Activated gamma-delta T cell treated with anti-CD3 and anti-CD28 coated beads, Interleukin-2, amount 50 U/mL, for 16 hours (primary cell): Measurements from ENCODE around the gene GALNT16.
"Not testable (repeated sequence)": the region's sequence is repeated elsewhere in the genome, so short reads cannot be mapped to it uniquely, and the experiment has no call there.

Experiments
- DNase-seq: peaks from one replicate; pipeline ENCODE4 v3.0.0-alpha.2; 2020; ENCODE audit warnings: low read depth

The GALNT16 gene

DNA sequence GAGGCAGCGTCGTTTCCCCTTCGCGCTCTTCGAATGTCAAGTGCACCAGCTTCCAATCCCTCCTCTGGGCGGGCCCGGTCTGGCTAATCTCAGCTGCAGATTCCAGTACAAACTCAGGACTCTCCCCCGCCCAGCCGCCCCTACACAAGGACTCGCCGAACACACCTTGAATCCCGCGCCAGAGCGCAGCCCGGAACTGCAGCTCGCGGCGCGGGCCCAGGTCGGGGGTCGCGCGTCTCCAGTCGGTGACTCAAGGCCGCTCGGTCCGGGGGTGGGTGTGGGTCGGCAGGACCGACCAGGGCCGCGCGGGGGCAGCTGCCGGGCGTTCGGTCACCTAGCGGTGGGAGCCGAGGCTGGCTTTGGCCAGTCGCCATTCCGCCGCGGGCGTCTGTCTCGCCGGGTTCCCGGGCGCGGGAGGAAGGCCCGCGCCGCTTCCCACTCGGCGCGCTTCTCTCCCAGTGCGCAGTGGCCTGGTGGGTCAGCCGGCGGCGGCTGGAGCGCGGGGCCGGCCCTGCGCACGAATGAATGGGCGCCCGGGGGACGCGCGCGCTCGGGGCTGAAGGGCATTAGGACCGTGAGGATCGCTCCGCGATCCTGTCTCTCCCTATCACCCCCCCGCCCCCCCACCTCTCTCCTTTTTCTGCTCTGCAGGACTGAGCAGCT, at the start of gene GALNT16:
Gene GALNT16 (plus strand): TSS at position 632 of the 663 bp plus-strand sequence. CDS start 133 bp downstream, outside the sequence.
- no peak for DNase-seq

DNA sequence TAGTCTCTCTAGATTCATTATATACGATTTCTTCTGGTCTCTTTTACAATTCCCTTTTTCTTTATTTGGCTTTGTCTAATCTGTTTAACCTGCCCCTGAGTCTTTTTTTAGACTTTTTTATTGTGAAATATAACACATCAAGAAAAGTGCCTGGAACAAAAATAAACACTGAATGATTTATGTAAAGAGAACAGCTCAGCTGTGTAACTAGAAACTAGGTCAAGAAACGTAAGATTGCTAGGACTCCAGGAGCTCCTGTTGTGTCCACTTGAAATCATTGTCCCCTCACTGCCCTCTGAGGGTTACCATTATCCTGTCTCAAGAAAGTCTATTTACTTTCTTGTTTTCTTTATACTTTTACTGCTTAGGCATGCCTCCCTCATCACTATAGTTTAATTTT, 45.6 kb upstream of the GALNT16 start:
- no peak for DNase-seq

DNA sequence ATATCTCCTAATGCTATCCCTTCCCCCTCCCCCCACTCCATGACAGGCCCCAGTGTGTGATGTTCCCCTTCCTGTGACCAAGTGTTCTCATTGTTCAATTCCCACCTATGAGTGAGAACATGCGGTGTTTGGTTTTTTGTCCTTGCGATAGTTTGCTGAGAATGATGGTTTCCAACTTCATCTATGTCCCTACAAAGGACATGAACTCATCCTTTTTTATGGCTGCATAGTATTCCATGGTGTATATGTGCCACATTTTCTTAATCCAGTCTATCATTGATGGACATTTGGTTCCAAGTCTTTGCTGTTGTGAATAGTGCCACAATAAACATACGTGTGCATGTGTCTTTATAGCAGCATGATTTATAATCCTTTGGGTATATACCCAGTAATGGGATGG, 42.3 kb upstream of the GALNT16 start:
- not testable (repeated sequence) for DNase-seq

- DNase-seq, result no peak
These were observed 35.0 kb upstream of the GALNT16 start for GRCh38 chr14:69224946-69225345.

DNA sequence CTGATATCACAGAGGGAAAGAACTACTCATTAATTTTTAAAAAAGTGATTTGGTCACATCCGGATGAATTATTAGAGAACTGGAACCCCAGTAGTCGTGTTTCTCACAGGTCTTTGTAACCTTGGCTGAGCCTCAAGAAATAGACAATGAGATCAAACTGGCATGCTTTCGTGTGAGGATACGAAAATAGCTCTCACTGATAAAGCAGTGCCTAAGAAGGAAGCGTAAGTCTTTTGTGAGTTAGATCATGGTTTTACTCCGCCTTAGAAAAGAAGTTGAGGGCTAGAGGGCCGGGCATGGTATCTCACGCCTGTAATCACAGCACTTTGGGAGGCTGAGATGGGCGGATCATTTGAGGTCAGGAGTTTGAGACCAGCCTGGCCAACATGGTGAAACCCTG, 33.8 kb upstream of the GALNT16 start:
- DNase-seq, result no peak

GRCh38 chr14:69226736-69227135, 33.2 kb upstream of the GALNT16 start:
- no peak for DNase-seq

DNA sequence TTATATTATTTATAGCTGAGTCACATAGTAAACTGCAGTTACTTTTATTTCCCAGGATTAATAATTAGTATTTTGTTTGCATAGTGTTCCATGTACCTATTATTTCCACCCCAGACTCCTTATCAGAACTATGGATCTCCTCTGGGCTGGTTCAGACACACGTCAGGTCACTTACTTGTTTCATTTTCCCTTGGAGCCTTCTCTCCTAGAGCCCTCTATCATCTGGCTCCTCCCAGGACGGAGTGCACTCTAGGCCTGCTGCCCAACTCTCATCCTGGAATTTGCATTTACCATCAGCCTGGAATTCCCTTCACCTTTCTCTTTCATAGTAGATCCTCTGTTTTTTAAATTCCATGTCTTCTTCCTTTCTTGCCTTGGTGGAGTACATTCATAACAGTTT, 28.5 kb upstream of the GALNT16 start:
- no peak for DNase-seq

DNA sequence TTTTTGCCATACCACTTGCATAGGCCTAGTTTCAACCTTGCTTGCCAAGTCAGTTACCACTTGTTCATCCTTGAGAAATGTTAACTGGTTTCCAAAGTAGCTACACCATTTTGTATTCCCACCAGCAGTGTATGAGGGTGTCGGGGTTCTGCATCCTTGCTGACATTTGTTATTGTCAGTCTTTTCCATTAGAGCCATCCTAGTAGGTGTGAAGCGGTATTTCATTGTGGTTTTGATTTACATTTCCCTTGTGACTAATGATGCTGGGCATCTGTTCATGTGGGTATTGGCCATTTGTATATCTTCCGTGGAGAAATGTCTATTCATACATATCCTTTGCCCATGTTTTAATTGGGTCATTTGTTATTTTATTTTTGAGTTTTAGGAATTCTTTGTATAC, 27.6 kb upstream of the GALNT16 start:
- DNase-seq, result no peak

- no peak for DNase-seq
These were observed 25.9 kb upstream of the GALNT16 start for GRCh38 chr14:69234106-69234505.

DNA sequence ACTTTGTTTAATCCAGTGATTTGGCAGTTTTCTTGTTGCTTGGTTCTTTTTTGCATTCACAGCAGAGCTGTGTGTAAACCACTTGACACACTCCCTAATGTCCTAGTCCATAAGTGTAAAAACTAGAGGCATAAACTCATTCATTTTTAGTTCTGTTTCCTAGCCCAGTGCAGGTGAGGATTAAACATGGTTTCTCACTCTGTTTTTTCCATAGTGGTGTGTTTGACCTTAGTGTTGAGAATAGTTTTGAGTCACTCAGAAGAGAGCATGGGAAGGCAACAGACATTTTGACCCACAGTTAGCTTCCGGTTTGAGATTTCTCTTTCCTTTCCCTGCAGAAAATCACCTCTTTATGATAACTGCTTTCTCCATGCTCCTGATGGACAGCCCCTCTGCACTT, 24.2 kb upstream of the GALNT16 start:
- no peak for DNase-seq

DNA sequence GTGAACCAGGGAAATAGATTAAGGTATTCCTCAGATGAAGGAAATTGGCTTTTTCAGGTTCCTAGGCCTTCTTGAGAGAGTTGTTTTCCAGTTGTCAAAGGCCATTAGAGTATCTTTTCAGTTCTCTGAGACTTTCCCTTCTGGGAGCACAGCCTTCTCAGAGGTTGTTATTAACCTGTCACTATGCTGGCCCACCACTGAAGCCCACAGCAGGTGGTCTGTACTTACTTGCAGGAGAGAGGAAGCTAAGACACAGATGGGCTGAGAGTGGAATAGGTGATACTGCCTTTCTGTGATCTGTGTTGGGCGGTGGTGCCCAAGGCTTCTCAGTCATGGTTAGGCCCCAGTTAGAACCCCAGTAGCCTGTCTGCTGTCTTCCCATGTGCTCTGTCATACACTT, 22.8 kb upstream of the GALNT16 start:
- no peak for DNase-seq

DNA sequence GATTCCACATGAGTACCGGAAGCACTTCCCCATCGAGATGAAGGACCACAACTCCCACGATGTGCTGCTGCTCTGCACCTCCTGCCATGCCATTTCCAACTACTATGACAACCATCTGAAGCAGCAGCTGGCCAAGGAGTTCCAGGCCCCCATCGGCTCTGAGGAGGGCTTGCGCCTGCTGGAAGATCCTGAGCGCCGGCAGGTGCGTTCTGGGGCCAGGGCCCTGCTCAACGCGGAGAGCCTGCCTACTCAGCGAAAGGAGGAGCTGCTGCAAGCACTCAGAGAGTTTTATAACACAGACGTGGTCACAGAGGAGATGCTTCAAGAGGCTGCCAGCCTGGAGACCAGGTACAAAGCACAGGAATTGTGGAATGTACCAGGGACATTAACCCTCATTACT, 22.4 kb upstream of the GALNT16 start:
- no peak for DNase-seq

DNA sequence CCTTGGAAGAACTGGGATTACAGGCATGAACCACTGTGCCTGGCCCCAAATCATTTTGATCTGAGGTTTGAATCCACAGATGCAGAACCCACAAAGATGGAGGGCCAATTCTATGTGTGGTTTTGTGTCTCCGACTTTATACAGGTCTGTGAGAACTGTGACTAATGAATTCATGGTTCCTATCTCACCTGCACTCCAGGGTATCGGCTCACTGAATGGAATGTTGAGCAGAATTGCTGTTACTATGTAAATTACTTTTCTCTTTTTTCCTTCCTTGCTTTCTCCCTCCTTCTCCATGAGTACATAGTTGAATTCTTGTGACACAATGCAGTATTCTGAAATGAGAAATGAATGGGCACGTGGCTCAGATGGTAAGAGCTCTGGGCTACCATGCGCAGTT, 21.1 kb upstream of the GALNT16 start:
- DNase-seq, result no peak

GRCh38 chr14:69240527-69241173, 19.3 kb upstream of the GALNT16 start:
- DNase-seq, result no peak

DNA sequence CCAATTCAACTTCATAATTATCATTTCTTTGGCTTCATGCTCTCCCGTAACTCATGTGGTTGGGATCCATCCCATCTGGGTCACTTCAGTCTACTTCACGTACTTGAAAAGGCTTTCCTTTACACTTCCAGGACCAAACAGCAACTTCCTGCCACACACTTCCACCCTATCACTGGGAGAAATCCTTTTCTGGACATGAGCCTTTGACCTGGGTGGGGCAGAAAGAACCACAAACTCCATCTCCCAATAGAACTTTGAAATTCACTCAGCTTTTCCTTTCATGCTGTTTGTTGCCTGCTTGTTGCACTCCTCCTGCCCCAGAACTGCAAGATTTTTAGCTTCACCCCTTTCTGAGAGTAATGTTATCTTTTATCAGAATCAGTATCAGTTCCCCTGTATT, 18.4 kb upstream of the GALNT16 start:
- no peak for DNase-seq

GRCh38 chr14:69242311-69243224, 17.4 kb upstream of the GALNT16 start:
- peak; percentile 14 for DNase-seq

DNA sequence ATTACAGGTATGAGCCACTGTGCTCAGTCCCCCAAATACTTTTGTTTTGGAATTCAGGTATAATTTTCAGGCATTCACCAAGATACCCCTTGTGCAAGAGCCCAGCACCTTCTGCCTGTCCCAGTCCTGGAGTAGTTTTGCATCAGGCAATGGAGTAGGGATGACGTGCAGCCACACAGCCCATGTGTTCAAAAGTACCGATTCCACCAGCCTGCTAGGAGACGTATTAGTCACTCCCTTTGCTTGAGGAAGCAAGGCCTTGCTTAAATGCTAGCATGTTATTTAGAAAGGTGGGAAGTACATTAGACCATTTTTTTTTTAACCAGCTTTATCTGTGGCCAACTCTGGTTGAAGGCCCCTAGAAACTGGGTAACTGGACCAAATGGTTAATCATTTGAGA, 15.0 kb upstream of the GALNT16 start:
- no peak for DNase-seq

DNA sequence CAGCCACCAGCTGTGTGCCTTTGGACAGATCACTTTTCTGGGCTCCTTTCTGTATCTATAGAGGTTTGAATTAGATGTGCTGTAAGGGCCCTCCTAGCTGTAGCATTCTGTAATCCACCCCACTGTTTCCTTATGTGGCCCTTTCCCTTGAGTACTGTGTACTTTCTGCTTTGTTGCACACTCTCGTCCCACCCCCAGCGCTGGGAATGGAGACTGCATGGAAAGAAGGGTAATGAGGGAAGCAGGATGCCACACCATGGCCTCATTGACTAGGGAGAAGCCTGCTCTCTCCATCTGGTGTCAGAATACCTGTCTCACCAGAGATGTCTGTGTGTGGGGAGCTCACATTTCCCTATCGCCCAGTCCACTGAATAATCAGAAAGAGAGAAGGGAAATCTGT, 13.6 kb upstream of the GALNT16 start:
- no peak for DNase-seq

DNA sequence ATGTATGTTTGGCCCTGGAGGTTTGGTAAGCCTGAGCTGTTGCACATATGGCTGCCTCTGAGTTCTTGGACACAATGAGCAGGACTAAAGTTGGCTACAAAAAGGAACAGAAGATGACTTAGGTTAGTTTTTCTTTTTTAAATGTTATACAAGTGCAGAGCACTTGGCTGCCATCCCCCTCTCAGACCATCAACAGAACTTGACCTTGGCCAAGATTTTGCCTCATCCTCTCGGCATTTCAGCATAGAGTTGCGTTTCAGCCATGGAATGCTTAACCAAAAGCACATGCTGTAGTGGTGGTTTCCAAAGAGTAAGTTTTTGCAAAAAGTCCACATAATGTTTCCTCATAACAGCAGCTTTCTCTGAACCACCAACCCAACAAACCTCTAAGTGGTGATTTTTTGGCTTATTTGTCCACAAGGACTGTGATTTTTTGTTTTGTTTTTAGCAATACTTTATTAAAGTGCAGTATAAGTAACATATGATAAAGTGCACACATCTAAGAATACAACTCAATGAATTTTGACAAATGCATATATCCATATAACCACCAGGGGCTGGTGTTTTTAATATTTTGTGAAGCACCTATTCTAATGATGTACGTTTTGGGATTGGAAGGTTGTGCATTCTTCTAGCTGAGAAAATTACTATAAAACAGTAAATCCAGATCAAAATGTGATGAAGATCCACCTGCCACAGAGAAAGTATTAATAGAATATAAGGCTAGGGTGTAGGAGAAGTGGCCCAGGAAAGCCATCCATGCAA, 12.1 kb upstream of the GALNT16 start:
- DNase-seq, result no peak

DNA sequence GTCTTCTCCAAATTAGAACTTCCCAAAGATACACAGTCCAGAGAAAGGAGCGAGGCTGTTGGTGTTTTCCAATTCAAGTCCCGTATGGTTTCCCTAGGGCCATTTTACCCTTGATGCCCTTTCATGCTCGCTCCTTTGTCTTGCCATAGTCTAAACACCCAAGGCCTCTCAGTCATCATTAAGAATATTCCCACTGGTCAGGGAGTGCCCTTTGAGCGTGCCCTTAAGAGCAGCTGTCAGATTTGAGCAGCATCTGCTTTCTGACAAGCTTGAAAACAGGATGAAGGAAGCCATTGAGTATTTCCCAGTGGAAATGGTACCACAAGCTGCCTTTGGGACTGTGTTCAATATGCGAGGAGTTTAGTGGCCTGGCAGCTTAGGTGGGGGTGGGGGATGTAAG, 10.4 kb upstream of the GALNT16 start:
- no peak for DNase-seq

DNA sequence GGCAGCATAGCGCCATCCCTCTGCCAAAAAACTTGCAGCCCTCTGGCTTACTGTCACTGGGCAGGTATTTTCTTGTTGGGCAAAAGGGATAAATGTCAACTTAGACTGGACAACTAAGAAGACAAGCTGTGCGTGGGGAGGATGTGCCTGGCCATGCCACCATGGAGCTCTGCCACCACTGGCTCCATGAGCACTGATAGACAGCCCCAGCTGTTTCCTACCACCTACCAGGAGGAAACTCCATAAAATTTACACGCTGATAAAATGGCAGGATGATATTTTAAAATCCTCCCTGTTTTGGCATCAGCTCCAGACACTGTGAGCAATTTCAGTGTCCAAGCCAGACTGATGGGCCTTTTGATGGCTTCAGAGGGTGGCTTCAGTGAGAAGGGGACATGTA, 7.1 kb upstream of the GALNT16 start:
- no peak for DNase-seq

DNA sequence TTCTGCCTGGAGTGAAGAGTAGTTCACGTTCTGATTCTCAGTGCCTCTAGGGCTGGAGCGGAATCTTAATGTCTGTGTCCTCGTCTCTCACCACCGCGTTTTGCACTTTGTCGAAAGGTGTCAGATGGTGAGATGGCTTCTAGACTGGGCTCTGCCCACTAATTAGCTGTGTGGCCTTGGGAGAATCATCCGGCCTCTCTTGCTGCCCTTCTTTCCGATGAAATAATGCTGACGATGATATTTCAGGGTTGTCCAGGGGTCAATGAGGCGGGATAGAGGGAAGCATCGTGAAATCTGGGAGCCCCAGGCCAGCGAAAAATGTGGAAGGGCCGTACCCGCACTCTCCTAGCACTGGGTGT, 811 bp upstream of the GALNT16 start:
- no peak for DNase-seq
